ENCODE results near the gene PTMA.
"Not testable (repeated sequence)": the region's sequence is repeated elsewhere in the genome, so short reads cannot be mapped to it uniquely, and the experiment has no call there.

Gene PTMA

GRCh38 chr2:231701456-231702373 lies 6.6 kb upstream of the PTMA start:
- no peak for DNase-seq

- DNase-seq, result no peak
Measured at GRCh38 chr2:231704017-231704416, 4.3 kb upstream of the PTMA start.

GRCh38 chr2:231706731-231707624 lies 1.3 kb upstream of the PTMA start:
- DNase-seq, result peak; percentile 95 to 99 (median 96)

- DNase-seq, result peak in 3 of 6 experiments; percentile 47 to 91 (median 60)
Measured at GRCh38 chr2:231707625-231707926, 749 bp upstream of the PTMA start.

GRCh38 chr2:231708773-231709635 lies 679 bp downstream of the PTMA start:
- peak; percentile 35 to 83 (median 61) for DNase-seq

GRCh38 chr2:231709636-231709980 lies 1.3 kb downstream of the PTMA start:
- peak in 5 of 6 experiments; percentile 35 to 80 (median 62) for DNase-seq

- peak; percentile 73 to 92 (median 82) for DNase-seq
Measured at GRCh38 chr2:231709981-231710798, 1.9 kb downstream of the PTMA start.

GRCh38 chr2:231710799-231711676 lies 2.7 kb downstream of the PTMA start:
- DNase-seq, result peak in 4 of 6 experiments; percentile 7 to 48 (median 38)

GRCh38 chr2:231711677-231712450 lies 3.5 kb downstream of the PTMA start:
- peak in 4 of 6 experiments; percentile 34 to 38 (median 36) for DNase-seq

GRCh38 chr2:231712451-231713021 lies 4.2 kb downstream of the PTMA start:
- peak in 5 of 6 experiments; percentile 13 to 46 (median 43) for DNase-seq

- not testable (repeated sequence) for DNase-seq
Measured at GRCh38 chr2:231713406-231713729, 5.0 kb downstream of the PTMA start.

- DNase-seq, result peak; percentile 74 to 94 (median 88)
Measured at GRCh38 chr2:231713730-231714638, 5.7 kb downstream of the PTMA start.

- DNase-seq, result peak; percentile 38 to 84 (median 74)
Measured at GRCh38 chr2:231714639-231715498, 6.5 kb downstream of the PTMA start.

GRCh38 chr2:231715499-231715837 lies 7.1 kb downstream of the PTMA start:
- no peak for DNase-seq

- DNase-seq, result no peak
Measured at GRCh38 chr2:231715988-231716616, 7.8 kb downstream of the PTMA start.

- no peak for DNase-seq
Measured at GRCh38 chr2:231716666-231717280, 8.4 kb downstream of the PTMA start.

Data from stimulated activated naive CD4-positive, alpha-beta T cell (primary cell).